Right lobe of liver (tissue), 4 donors: Measurements from ENCODE around the gene TESK1.

Source experiments
- CTCF ChIP-seq, 4 donors: fragments of 200-600 bp in 3 of 4; fragments of 450-650 bp in 1 of 4; IDR thresholded peaks; one replicate each; pipeline versions ENCODE4 v1.5.1 to v1.8.0; 2016 to 2022; ENCODE audit warnings: antibody characterized with exemption in 4 of 4, mild to moderate bottlenecking in 2 of 4
- POLR2A ChIP-seq: fragments of 450-650 bp; IDR thresholded peaks from one replicate; pipeline ENCODE4 v1.6.1; 2017; ENCODE audit warnings: antibody characterized with exemption, mild to moderate bottlenecking
- donor health status: DM: no; HTN: no; CAD: no.
- donor health status: DM: no; HTN: no; CAD: no.
- donor health status: DM: no; HTN: yes; CAD: no.

GRCh38 chr9:35570709-35571504 lies 34.2 kb upstream of the TESK1 start:
- no peak for TF ChIP-seq CTCF (IDR thresholded peaks at IDR 0.05)
- no peak for TF ChIP-seq POLR2A
